GM23338 (cell line): Measurements from ENCODE around the gene PNPLA5.

ENCODE experiments used
- CREB1 ChIP-seq: fragments of 250-450 bp; sonication (Bioruptor Pico); IDR thresholded peaks from 2 replicates; pipeline ENCODE4 v1.5.0; 2020; ENCODE audit warnings: low read depth, mild to moderate bottlenecking, moderate library complexity
- CTCF ChIP-seq, 2 experiments: fragments of 200-600 bp in 1 of 2; sonication (generic) in 1 of 2; conservative IDR thresholded peaks; 2 replicates each; pipeline versions ENCODE4 v1.5.1 to v1.6.1; 2016 to 2017; ENCODE audit warnings: antibody characterized with exemption in 2 of 2, low read depth in 2 of 2, mild to moderate bottlenecking in 2 of 2, moderate library complexity in 1 of 2
- EZH2 ChIP-seq: fragments of 200-600 bp; sonication (generic); IDR thresholded peaks from one replicate; pipeline ENCODE4 v1.8.0; 2017; ENCODE audit warnings: antibody characterized with exemption, mild to moderate bottlenecking, low read depth; ENCODE audit not compliant: unreplicated experiment
- EZH2phosphoT487 ChIP-seq: fragments of 200-600 bp; sonication (generic); IDR thresholded peaks from one replicate; pipeline ENCODE4 v1.8.1; 2018; ENCODE audit warnings: antibody characterized with exemption; ENCODE audit not compliant: unreplicated experiment
- JUNB ChIP-seq: IDR thresholded peaks from one replicate; pipeline ENCODE4 v1.6.1; 2016; ENCODE audit warnings: antibody characterized with exemption; ENCODE audit not compliant: unreplicated experiment
- NANOG ChIP-seq: IDR thresholded peaks from 2 replicates; pipeline ENCODE4 v1.6.1; 2016; ENCODE audit warnings: antibody characterized with exemption, borderline replicate concordance
- POLR2AphosphoS5 ChIP-seq: IDR thresholded peaks from 2 replicates; pipeline ENCODE4 v1.6.1; 2016; ENCODE audit warnings: antibody characterized with exemption, low read depth
- REST ChIP-seq: IDR thresholded peaks from one replicate; pipeline ENCODE4 v1.6.1; 2018; ENCODE audit warnings: antibody characterized with exemption; ENCODE audit not compliant: unreplicated experiment
- TF ChIP-seq, protein P1 (sequence below): IDR thresholded peaks from 2 replicates; pipeline ENCODE4 v1.6.1; 2016; ENCODE audit warnings: antibody characterized with exemption
- TF ChIP-seq, protein P2 (sequence below): fragments of 250-450 bp; sonication (Bioruptor Pico); IDR thresholded peaks from 2 replicates; pipeline ENCODE4 v1.5.0; 2020; ENCODE audit warnings: mild to moderate bottlenecking, moderate library complexity

DNA sequence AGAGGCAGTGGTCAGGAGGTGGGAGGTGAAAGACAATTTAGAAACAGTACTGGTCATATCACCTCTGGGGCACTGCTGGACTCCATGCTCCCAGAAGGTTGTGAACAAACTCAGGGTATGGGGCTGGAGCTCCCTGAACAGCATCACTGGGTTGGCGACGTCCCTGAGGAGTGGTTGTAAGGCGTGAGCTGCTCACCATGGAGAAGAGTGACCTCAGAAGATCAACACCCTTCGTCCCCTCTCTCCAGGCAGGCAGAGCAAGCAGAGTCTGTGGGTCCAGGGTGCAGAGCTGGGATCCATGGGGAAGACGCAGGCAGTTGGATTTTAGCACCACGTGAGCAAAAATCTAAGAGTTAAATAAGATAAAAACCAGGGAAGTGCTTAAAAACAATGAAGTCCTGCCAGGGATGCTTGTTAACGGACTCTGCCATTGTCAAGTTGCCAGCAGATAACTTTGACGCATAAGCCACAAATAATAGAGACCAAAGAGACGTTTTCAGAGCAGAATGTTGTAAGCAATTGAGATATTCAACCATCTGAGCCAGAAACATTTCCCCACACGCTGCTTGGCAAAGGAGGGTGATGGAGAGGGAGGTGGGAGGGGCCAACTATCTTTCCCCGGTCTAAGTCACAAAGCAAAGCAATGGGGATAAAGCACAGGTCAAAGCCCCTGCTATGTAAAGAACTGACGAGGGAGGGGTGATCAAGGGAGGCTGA, 13.6 kb downstream of the PNPLA5 start:
- TF ChIP-seq CTCF (conservative IDR thresholded peaks at IDR 0.05; ENCODE audit: low read depth in 2 of 2), result no peak
- TF ChIP-seq EZH2phosphoT487, result no peak
- no peak for TF ChIP-seq POLR2AphosphoS5
- TF ChIP-seq, protein P1, sequence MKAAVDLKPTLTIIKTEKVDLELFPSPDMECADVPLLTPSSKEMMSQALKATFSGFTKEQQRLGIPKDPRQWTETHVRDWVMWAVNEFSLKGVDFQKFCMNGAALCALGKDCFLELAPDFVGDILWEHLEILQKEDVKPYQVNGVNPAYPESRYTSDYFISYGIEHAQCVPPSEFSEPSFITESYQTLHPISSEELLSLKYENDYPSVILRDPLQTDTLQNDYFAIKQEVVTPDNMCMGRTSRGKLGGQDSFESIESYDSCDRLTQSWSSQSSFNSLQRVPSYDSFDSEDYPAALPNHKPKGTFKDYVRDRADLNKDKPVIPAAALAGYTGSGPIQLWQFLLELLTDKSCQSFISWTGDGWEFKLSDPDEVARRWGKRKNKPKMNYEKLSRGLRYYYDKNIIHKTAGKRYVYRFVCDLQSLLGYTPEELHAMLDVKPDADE, result no peak
- TF ChIP-seq EZH2, result no peak
- no peak for TF ChIP-seq JUNB
- TF ChIP-seq REST, result no peak
- no peak for TF ChIP-seq CREB1
- TF ChIP-seq NANOG, result no peak
- TF ChIP-seq, protein P2, sequence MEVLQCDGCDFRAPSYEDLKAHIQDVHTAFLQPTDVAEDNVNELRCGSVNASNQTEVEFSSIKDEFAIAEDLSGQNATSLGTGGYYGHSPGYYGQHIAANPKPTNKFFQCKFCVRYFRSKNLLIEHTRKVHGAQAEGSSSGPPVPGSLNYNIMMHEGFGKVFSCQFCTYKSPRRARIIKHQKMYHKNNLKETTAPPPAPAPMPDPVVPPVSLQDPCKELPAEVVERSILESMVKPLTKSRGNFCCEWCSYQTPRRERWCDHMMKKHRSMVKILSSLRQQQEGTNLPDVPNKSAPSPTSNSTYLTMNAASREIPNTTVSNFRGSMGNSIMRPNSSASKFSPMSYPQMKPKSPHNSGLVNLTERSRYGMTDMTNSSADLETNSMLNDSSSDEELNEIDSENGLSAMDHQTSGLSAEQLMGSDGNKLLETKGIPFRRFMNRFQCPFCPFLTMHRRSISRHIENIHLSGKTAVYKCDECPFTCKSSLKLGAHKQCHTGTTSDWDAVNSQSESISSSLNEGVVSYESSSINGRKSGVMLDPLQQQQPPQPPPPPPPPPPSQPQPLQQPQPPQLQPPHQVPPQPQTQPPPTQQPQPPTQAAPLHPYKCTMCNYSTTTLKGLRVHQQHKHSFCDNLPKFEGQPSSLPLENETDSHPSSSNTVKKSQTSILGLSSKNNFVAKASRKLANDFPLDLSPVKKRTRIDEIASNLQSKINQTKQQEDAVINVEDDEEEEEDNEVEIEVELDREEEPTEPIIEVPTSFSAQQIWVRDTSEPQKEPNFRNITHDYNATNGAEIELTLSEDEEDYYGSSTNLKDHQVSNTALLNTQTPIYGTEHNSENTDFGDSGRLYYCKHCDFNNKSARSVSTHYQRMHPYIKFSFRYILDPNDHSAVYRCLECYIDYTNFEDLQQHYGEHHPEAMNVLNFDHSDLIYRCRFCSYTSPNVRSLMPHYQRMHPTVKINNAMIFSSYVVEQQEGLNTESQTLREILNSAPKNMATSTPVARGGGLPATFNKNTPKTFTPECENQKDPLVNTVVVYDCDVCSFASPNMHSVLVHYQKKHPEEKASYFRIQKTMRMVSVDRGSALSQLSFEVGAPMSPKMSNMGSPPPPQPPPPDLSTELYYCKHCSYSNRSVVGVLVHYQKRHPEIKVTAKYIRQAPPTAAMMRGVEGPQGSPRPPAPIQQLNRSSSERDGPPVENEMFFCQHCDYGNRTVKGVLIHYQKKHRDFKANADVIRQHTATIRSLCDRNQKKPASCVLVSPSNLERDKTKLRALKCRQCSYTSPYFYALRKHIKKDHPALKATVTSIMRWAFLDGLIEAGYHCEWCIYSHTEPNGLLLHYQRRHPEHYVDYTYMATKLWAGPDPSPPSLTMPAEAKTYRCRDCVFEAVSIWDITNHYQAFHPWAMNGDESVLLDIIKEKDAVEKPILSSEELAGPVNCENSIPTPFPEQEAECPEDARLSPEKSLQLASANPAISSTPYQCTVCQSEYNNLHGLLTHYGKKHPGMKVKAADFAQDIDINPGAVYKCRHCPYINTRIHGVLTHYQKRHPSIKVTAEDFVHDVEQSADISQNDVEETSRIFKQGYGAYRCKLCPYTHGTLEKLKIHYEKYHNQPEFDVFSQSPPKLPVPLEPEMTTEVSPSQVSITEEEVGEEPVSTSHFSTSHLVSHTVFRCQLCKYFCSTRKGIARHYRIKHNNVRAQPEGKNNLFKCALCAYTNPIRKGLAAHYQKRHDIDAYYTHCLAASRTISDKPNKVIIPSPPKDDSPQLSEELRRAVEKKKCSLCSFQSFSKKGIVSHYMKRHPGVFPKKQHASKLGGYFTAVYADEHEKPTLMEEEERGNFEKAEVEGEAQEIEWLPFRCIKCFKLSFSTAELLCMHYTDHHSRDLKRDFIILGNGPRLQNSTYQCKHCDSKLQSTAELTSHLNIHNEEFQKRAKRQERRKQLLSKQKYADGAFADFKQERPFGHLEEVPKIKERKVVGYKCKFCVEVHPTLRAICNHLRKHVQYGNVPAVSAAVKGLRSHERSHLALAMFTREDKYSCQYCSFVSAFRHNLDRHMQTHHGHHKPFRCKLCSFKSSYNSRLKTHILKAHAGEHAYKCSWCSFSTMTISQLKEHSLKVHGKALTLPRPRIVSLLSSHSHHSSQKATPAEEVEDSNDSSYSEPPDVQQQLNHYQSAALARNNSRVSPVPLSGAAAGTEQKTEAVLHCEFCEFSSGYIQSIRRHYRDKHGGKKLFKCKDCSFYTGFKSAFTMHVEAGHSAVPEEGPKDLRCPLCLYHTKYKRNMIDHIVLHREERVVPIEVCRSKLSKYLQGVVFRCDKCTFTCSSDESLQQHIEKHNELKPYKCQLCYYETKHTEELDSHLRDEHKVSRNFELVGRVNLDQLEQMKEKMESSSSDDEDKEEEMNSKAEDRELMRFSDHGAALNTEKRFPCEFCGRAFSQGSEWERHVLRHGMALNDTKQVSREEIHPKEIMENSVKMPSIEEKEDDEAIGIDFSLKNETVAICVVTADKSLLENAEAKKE (CRISPR knock-in tag), result no peak
